Cerebellar nuclear complex (tissue), 1 donor: ENCODE results near the gene CENPF.

Experiments used
- DNase-seq, 2 experiments: peaks; one replicate each; lab custom pipeline; 2025; lab: John Stamatoyannopoulos, UW

CENPF gene

DNA sequence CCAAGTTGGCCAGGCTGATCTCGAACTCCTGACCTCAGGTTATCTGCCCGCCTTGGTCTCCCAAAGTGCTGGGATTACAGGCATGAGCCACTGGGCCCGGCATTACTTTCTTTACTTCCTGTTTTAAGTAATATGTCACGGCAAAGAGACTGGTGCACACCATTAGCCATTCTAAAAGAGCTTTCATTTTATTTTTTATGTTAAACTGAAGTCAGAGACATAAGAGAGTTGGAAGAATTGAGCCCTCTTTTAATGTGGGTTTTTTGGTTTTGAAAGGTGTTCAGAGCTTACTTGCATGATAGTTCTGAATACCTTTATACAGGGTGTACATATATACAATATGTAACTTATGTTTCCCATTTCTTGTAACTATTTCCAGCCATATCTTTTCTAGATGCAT, 14.3 kb downstream of the CENPF start:
- DNase-seq, result no peak

DNA sequence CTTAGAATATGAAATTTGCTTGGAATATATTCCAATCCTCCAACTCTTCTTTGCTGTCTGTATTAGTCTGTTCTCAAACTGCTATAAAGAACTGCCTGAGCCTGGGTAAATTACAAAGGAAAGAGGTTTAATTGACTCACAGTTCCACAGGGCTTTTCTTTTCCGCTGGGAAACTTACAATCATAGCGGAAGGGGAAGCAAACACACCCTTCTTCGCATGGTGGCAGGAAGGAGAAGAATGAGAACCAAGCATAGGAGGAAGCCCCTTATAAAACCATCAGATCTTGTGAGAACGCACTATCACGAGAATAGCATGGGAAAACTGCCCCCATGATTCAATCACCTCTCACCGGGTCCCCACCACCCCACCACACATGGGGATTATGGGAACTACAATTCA, 14.8 kb downstream of the CENPF start:
- DNase-seq, result no peak

DNA sequence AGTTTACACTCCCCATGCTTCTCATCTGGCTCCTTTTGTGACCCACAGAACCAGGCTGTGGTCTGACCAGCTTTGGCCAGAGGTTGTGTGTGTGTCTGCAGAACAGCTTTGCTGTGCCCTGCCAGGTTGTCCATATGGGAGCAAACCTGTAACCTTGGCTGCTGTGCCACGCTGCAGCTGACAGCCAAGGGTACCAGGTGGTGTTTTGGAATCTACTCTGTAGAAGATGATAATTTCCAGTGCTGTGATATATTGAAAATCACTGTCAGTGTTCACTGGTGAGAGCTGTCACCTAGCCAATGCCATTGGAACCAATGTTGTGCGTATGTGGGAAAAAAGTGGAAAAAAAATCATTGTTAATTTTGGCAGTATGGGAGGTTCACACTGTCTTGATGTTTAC, 18.2 kb downstream of the CENPF start:
- DNase-seq, result no peak

DNA sequence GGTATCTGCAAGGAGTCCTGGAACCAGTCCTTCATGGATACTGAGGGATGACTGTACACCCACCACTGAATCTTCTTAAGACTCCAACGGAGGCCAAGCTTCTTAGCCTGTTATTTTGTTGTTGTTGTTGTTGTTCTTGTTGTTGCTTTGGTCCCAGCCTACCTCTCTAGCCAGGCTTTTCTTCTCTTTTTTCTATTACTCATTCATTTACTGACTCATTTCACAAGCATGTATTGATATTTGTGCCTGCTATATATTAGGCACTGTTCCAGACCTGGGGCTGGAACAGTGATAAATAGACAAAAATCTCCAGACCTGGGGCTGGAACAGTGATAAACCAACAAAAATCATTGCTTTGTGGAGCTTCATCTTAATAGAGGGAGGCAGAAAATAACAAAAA, 20.4 kb downstream of the CENPF start:
- DNase-seq, result no peak

DNA sequence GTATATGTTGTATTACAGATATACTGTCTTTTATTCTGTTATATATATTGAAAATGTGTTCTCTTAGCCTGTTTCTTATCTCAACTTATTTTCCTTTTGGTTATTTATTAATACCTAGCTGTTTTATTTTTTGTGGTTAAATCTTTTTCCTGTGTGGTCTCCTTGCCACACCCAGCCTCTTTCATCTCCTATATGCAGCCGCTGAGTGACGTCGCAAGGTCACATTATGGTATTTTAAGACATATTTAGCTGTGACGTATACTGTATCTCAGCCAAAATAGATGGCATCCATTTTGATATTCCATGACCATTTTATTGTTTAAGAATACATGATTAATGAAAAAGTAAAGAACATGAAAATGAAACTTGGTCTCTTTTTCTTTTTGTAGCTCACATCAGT, 29.1 kb downstream of the CENPF start:
- DNase-seq, result no peak

DNA sequence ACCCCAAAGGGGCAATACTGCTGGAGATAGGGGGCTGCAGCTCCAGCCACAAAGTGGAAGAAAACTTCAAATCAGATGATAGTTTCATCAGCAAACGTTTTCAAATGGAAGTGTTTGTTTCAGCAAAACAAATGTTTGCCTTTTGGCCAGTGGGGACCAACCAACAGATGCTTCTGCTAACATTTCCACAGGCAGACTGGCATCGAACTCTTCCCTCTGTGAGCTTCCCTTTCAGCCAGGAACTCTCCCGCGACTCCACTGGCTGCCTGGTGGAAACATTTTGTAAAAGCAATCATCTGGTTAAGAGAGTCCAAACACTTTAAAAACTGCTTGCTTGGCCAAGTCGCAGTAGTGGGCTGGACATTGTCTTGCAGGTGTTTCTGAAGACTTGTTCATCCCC, 30.7 kb downstream of the CENPF start:
- no peak for DNase-seq

DNA sequence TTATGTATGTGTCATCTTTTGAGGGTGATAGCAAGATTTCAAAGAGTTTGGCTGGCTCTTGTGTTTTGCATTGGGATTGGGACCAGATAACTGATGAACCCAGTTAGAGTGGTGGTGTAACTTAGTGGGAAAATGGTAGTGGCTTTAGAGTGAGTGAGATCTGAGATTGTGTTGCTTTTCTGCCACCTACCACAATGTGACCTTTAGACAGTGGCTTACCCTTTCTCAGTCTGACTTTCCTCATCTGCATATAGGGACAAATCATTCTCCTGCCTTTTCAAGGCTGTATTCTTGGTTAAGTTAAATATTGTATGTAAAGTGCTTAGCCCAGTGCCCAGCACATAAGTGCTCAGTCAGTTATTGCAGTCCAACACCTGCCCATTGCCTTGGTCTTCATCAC, 31.3 kb downstream of the CENPF start:
- DNase-seq, result no peak

DNA sequence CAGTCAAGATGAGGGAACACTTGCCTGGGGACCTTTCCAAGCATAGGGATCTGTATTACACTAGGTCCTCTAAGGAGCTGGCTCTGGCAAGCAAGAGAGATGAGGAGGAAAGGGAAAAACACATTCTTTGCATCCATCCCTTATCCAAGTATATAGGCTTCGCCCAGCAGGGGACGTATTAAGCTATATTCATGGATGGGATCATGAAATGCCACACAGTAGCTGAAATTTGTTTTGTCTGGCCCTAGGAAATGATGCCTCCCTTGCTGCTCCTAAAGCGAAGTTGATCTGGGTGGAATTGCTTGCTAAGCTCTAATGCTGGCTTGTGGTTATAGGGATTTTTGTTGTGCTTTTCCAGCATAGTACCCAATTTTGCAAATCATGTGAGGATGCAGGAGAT, 32.1 kb downstream of the CENPF start:
- DNase-seq, result no peak

DNA sequence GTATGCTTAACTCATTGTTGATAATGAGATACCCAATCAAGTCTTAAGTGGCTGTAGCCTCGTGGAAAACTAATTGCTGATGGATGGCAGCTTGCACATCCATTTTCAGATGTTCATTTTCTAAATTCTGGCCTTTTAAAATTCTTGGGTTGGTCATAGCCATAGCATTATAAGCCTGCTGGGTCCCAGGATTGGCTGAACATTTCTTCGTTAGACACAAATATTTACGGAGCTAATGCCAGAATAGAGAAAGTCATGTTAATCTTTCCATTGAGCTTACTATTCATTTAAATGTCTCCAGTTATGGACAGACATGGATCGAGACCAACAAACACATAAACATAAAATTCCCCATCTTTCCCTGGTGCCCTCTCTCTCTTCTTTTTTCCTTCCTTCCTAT, 32.5 kb downstream of the CENPF start:
- DNase-seq, result no peak

DNA sequence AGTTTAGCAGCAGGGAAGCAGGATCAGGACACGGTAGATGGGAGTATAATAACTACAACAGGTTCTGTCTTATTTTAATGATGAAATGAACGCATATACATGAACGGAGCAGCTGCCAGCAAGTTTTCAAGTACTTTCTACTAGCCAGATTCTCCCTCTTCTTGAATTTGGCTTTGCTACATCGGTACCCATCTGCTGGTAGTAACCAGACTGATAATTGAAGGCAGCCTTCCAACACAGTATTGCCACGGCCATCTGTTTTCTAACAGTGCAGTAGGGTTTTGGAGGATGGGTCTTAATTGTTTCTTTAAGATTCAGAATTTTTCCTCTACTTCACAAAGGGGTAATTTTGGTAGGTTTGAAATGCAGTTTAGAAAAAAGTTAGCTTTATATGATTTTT, 33.4 kb downstream of the CENPF start:
- DNase-seq, result peak in 1 of 2 experiments; percentile 18

DNA sequence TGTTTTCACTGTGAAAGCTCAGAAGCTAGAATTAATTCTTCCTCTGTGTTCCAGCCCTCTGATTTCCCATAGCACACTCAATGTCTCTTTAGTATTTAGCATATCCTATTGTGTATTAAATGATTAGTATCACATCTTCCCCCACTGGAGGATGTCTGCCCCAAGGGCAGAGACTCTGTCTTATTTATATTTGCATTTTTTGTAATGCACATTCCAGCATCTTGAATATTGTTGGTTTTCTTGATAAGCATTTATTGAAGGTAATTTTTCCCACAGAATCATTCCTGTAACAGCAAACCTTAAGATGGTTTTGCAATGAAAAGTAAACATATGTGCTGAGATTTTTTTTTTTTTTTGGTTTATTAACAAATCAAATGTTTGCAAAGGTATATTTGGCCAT, 34.1 kb downstream of the CENPF start:
- no peak for DNase-seq

DNA sequence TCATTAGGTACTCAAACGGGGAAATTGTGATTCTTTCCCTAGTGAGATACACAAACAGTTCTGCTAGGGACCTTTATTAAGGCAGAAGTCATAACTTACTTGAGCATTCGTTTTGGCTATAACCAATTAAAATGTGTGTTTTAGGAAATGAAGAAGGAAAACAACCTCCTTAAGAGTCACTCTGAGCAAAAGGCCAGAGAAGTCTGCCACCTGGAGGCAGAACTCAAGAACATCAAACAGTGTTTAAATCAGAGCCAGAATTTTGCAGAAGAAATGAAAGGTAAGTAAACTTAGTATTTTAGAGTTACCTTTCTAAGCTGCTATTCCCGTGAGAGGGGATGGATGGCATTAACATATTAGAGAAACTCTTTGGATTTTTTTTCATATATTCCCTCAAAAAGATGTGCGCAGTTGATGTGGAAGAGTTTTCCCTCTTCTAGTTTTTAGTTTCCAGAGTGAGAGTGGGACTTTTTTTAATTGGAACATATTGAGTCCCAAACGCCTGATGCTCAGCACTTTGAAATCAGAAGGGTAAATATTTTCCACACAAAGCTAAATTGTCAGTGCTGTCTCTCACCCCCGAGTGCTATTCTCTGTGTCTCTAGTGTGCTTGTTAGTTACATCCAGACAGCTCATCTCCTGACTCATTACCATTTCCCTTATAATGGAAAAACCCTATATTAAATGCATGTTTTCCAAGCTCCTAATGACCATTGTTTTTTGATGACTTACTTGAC, 34.9 kb downstream of the CENPF start:
- no peak for DNase-seq

DNA sequence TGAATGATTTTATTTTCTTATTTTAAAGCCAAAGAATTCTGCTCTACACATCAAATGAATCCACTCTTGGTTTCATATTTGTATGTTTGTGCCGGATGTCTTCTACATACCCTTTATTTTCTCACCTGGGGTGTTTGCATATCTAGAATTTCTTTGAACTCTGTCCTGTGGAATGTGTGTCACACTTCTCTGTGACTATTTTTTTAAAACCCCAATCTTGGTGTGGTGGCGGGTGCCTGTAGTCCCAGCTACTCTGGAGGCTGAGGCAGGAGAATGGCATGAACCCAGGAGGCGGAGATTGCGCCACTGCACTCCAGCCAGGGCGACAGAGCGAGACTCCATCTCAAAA, 35.4 kb downstream of the CENPF start:
- DNase-seq, result no peak

DNA sequence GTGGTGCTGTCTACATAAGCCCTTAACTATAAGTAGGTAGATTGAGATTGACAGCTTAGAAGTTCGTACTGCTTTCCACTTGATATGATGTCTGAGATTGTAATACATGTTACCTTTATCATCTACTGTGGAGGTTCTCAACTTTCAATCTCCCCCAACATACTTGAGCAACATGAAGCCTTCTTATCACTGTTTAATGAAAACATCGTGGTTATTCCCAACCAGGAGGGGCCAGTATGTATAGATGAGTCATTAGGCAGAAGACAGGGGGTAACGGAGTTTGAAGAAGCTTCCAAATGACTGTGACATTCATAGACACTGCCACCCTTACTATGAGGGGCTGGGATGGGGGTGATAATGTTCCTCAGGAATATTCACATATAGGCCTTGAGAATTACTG, 36.0 kb downstream of the CENPF start:
- no peak for DNase-seq

DNA sequence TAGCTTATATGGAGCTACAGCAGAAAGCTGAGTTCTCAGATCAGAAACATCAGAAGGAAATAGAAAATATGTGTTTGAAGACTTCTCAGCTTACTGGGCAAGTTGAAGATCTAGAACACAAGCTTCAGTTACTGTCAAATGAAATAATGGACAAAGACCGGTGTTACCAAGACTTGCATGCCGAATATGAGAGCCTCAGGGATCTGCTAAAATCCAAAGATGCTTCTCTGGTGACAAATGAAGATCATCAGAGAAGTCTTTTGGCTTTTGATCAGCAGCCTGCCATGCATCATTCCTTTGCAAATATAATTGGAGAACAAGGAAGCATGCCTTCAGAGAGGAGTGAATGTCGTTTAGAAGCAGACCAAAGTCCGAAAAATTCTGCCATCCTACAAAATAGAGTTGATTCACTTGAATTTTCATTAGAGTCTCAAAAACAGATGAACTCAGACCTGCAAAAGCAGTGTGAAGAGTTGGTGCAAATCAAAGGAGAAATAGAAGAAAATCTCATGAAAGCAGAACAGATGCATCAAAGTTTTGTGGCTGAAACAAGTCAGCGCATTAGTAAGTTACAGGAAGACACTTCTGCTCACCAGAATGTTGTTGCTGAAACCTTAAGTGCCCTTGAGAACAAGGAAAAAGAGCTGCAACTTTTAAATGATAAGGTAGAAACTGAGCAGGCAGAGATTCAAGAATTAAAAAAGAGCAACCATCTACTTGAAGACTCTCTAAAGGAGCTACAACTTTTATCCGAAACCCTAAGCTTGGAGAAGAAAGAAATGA, 37.6 kb downstream of the CENPF start:
- no peak for DNase-seq

DNA sequence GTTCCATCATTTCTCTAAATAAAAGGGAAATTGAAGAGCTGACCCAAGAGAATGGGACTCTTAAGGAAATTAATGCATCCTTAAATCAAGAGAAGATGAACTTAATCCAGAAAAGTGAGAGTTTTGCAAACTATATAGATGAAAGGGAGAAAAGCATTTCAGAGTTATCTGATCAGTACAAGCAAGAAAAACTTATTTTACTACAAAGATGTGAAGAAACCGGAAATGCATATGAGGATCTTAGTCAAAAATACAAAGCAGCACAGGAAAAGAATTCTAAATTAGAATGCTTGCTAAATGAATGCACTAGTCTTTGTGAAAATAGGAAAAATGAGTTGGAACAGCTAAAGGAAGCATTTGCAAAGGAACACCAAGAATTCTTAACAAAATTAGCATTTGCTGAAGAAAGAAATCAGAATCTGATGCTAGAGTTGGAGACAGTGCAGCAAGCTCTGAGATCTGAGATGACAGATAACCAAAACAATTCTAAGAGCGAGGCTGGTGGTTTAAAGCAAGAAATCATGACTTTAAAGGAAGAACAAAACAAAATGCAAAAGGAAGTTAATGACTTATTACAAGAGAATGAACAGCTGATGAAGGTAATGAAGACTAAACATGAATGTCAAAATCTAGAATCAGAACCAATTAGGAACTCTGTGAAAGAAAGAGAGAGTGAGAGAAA, 38.4 kb downstream of the CENPF start:
- DNase-seq, result no peak

DNA sequence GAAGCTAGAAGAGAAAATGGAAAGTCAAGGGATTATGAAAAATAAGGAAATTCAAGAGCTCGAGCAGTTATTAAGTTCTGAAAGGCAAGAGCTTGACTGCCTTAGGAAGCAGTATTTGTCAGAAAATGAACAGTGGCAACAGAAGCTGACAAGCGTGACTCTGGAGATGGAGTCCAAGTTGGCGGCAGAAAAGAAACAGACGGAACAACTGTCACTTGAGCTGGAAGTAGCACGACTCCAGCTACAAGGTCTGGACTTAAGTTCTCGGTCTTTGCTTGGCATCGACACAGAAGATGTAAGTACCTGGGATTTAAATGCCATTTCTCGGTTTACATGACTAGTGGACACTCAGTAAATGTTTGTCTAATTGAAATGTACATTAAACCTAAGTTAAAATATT, 40.0 kb downstream of the CENPF start:
- no peak for DNase-seq

DNA sequence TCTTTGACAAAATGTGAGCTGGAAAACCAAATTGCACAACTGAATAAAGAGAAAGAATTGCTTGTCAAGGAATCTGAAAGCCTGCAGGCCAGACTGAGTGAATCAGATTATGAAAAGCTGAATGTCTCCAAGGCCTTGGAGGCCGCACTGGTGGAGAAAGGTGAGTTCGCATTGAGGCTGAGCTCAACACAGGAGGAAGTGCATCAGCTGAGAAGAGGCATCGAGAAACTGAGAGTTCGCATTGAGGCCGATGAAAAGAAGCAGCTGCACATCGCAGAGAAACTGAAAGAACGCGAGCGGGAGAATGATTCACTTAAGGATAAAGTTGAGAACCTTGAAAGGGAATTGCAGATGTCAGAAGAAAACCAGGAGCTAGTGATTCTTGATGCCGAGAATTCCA, 42.7 kb downstream of the CENPF start:
- no peak for DNase-seq

DNA sequence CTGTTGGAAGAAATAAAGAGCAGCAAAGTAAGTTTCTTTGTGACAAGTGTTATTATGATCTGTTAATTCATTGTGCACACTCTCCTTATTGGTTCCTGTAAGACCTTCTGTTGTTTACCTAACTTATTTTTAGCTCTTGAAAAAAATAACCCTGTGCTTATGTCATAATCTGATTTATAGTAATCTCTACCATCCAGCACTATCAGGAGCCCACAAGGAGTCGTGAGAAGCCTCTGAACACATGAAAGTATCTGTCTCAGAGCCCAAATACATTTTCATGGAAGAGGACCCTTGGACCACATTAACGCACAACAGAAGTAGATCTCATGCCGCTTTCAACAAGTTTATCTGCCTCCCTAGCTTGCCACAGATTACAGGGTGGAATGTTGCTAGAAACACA, 45.8 kb downstream of the CENPF start:
- DNase-seq, result no peak

DNA sequence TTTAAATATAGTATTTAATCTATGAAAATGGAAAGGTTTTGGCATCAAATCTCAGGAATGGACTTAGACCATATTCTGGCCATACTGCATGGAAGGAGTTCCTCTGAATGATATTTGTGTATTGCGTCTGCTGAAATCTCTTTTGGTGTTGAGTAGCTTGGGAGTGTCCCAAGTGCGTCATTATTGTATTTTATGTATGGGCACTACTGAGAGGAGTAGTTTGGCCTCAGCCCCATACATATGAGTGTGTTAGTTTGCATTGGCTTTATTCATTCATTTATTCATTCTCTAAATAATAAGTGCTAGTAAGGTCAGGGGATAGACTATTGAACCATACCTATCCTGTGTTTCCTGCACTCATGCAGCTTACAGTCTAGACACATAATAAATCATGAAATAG, 46.6 kb downstream of the CENPF start:
- no peak for DNase-seq

DNA sequence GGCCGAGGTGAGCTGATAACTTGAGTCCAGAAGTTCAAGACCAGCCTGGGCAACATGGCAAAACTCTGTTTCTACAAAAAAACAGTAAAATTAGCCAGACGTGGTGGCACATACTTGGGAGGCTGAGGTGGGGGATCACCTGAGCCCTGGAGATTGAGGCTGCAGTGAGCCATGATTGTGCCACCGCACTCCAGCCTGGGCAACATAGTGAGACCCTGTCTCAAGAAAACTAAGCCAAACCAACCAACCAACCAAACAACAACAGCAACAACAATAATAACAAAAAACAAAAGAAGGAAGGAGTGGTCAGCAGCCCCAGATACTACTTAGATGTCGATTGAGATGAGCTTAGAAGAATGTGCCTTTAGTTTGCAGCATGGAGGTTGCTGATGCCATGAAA, 47.7 kb downstream of the CENPF start:
- DNase-seq, result no peak

DNA sequence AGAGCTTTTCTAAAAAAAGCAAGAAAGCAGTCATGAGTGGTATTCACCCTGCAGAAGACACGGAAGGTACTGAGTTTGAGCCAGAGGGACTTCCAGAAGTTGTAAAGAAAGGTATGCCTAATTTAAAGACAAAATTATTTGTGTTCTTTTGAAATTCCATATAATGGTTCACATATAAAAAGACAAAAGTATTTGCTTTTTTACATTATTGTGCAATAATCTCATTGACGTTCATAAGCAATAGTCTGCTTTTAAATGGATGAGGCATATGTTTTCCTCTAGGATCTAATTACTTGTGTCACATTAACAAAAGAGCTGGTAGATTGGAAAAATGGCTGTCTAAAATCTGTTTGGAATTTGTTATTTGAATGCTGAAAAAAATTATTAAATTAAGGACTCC, 54.3 kb downstream of the CENPF start:
- no peak for DNase-seq

DNA sequence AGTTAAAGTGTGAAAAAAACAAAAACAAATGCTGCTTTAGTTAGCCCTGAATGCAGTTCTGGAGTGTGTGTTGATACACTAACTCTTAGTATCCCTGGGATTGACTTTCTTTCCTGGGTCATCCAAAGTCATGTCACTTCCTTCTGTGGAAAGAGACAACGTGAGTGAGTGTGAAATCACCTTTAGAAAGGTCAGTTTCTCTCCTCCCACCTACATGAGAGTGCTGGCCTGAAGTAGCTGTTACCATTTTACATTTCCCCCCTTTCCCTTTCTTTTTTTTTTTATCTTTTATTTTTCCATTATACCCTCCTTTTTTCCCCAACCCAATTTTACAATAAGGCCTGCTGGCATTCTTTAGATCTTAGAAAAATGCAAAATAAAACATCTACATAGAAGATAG, 55.2 kb downstream of the CENPF start:
- DNase-seq, result no peak
